A549 (cell line): ENCODE data around the gene KRTAP5-5. TPM values are rescaled to one million over a fixed set of nuclear protein-coding genes. Genes with fewer than 3 reads are reported as not detected.

ENCODE experiments used
- ATAC-seq, 2 experiments: fragments of 200-7000 bp in 1 of 2; fragments of >200 bp in 1 of 2; cut with Nextera tagmentation in 1 of 2; cut with Tn5 transposase in 1 of 2; 3 replicates each; pipeline versions ENCODE4 v1.8.0 to v1.9.1; 2018 to 2020; ENCODE audit warnings: mild to moderate bottlenecking in 1 of 2, moderate library complexity in 1 of 2
- CTCF ChIA-PET: fragments of 300-600 bp; sonication (Branson Sonifier 250); formaldehyde crosslinking; extraction: SDS; loops from one replicate; lab custom pipeline; 2021; ENCODE audit warnings: antibody characterized with exemption, inconsistent platforms; lab: Yijun Ruan, JAX
- POLR2A ChIA-PET: fragments of 350-600 bp; formaldehyde crosslinking; extraction: SDS; loops from one replicate; lab custom pipeline; 2021; ENCODE audit warnings: antibody characterized with exemption, inconsistent platforms; lab: Yijun Ruan, JAX
- DNase-seq, 2 experiments: peaks; one replicate each; pipeline versions ENCODE4 v3.0.0 to v3.0.0-alpha.2; 2011 to 2016; ENCODE audit warnings: low read depth in 1 of 2, low spot score in 1 of 2
- FAIRE-seq: peaks from 2 replicates; lab custom pipeline; 2011; peaks lifted over from hg19 to GRCh38; lab: Jason Lieb, UNC
- H3K27ac ChIP-seq, 2 experiments: fragments of >200 bp; sonication (Bioruptor Twin); formaldehyde crosslinking; 3 replicates each; pipeline ENCODE4 v1.5.1; 2016 to 2017
- H3K4me1 ChIP-seq: fragments of >200 bp; sonication (Bioruptor Twin); formaldehyde crosslinking; 3 replicates; pipeline ENCODE4 v1.6.1; 2016
- H3K4me2 ChIP-seq: fragments of >200 bp; sonication (Bioruptor Twin); formaldehyde crosslinking; 3 replicates; pipeline ENCODE4 v1.6.1; 2016
- H3K4me3 ChIP-seq: fragments of >200 bp; sonication (Bioruptor Twin); formaldehyde crosslinking; 3 replicates; pipeline ENCODE4 v1.5.1; 2016
- H3K9me3 ChIP-seq: fragments of >200 bp; sonication (Bioruptor Twin); formaldehyde crosslinking; 3 replicates; pipeline ENCODE4 v1.6.1; 2016
- CHD2 ChIP-seq: fragments of 150-350 bp; IDR thresholded peaks from 2 replicates; pipeline ENCODE4 v1.6.1; 2014; ENCODE audit warnings: low read length; ENCODE audit not compliant: partially characterized antibody
- EHF ChIP-seq: fragments of 250-450 bp; sonication (Bioruptor Pico); IDR thresholded peaks from 2 replicates; pipeline ENCODE4 v1.5.0; 2020; ENCODE audit warnings: mild to moderate bottlenecking
- EHMT2 ChIP-seq: fragments of 200-600 bp; sonication (generic); IDR thresholded peaks from 2 replicates; pipeline ENCODE4 v1.6.1; 2016; ENCODE audit warnings: antibody characterized with exemption, low read depth, mild to moderate bottlenecking, moderate library complexity
- ESRRA ChIP-seq: fragments of 150-350 bp; IDR thresholded peaks from 2 replicates; pipeline ENCODE4 v1.6.1; 2014; ENCODE audit warnings: mild to moderate bottlenecking, low read length, borderline replicate concordance
- FOXS1 ChIP-seq: fragments of 250-450 bp; sonication (Bioruptor Pico); IDR thresholded peaks from 2 replicates; pipeline ENCODE4 v1.5.0; 2020; ENCODE audit warnings: mild to moderate bottlenecking, moderate library complexity
- GATA3 ChIP-seq: IDR thresholded peaks from 2 replicates; pipeline ENCODE4 v1.6.1; 2012; ENCODE audit warnings: borderline replicate concordance
- HOXB13 ChIP-seq: fragments of 250-450 bp; sonication (Bioruptor Pico); IDR thresholded peaks from 2 replicates; pipeline ENCODE4 v1.5.0; 2020; ENCODE audit warnings: low read depth, mild to moderate bottlenecking, moderate library complexity
- JUN ChIP-seq, 2 experiments: fragments of >200 bp; sonication (Bioruptor Twin); formaldehyde crosslinking; IDR thresholded peaks; 2 replicates in 1 of 2; 3 replicates in 1 of 2; pipeline ENCODE4 v1.6.1; 2016 to 2017
- MAZ ChIP-seq: fragments of 150-350 bp; IDR thresholded peaks from 2 replicates; pipeline ENCODE4 v1.6.1; 2014; ENCODE audit warnings: antibody characterized with exemption, low read depth, low read length, borderline replicate concordance
- NFE2L2 ChIP-seq: fragments of 150-350 bp; conservative IDR thresholded peaks from 2 replicates; pipeline ENCODE4 v1.6.1; 2014; ENCODE audit warnings: low read length
- POLR2A ChIP-seq: IDR thresholded peaks from 2 replicates; pipeline ENCODE4 v1.6.1; 2012; ENCODE audit warnings: mild to moderate bottlenecking, low read length
- POLR2AphosphoS2 ChIP-seq: conservative IDR thresholded peaks from 2 replicates; pipeline ENCODE4 v1.6.1; 2012; ENCODE audit warnings: low read length, improper control_type of control experiment, inconsistent platforms
- RCOR1 ChIP-seq: fragments of 150-350 bp; IDR thresholded peaks from 2 replicates; pipeline ENCODE4 v1.6.1; 2014; ENCODE audit warnings: antibody characterized with exemption, low read length, low read depth
- RFX5 ChIP-seq: fragments of 450-650 bp; IDR thresholded peaks from 2 replicates; pipeline ENCODE4 v1.7.1; 2014; ENCODE audit warnings: antibody characterized with exemption, mild to moderate bottlenecking, moderate library complexity
- RNF2 ChIP-seq: fragments of 200-600 bp; sonication (generic); IDR thresholded peaks from 2 replicates; pipeline ENCODE4 v1.6.1; 2016; ENCODE audit warnings: low read depth, mild to moderate bottlenecking, antibody characterized with exemption, moderate library complexity, borderline replicate concordance
- ZC3H11A ChIP-seq: fragments of 450-650 bp; IDR thresholded peaks from 2 replicates; pipeline ENCODE4 v1.6.1; 2014; ENCODE audit warnings: antibody characterized with exemption, mild to moderate bottlenecking
- ZFP36 ChIP-seq: fragments of 450-650 bp; IDR thresholded peaks from 2 replicates; pipeline ENCODE4 v1.6.1; 2014; ENCODE audit warnings: borderline replicate concordance; ENCODE audit not compliant: partially characterized antibody
- ZNF302 ChIP-seq: fragments of 250-450 bp; sonication (Bioruptor Pico); IDR thresholded peaks from 2 replicates; pipeline ENCODE4 v1.9.0; 2021; ENCODE audit warnings: inconsistent platforms, mild to moderate bottlenecking, moderate library complexity
- WGBS: methylation state at CpG from one replicate; pipeline ENCODE4 v1.1.6; 2017; ENCODE audit errors: missing lambda C conversion rate; 5-methylcytosine and 5-hydroxymethylcytosine counted together
- polyA plus RNA-seq, 4 experiments: library from polyadenylated mRNA; depleted of rRNA in 3 of 4; stranded (reverse); fragments of >200 nt; fragmentation: RNase III in 1 of 4; extraction: RNeasy Plus Mini Kit Qiagen cat#74134 plus additional on column Dnase treatment in 1 of 4; gene quantifications; 2 replicates in 3 of 4; 3 replicates in 1 of 4; pipeline ENCODE4 v1.2.3, GENCODE V29; 2011 to 2017
- TF ChIP-seq, protein P1 (sequence below): fragments of 250-450 bp; sonication (Bioruptor Pico); IDR thresholded peaks from 2 replicates; pipeline ENCODE4 v1.5.0; 2020; ENCODE audit warnings: low read depth, mild to moderate bottlenecking, moderate library complexity
- TF ChIP-seq, protein P2 (sequence below): fragments of 450-650 bp; IDR thresholded peaks from 2 replicates; pipeline ENCODE4 v1.6.1; 2014; ENCODE audit warnings: antibody characterized with exemption

Gene KRTAP5-5
- polyA plus RNA-seq, 2 of the 4 experiments (the other 2 are of a cell fraction), result not detected

DNA sequence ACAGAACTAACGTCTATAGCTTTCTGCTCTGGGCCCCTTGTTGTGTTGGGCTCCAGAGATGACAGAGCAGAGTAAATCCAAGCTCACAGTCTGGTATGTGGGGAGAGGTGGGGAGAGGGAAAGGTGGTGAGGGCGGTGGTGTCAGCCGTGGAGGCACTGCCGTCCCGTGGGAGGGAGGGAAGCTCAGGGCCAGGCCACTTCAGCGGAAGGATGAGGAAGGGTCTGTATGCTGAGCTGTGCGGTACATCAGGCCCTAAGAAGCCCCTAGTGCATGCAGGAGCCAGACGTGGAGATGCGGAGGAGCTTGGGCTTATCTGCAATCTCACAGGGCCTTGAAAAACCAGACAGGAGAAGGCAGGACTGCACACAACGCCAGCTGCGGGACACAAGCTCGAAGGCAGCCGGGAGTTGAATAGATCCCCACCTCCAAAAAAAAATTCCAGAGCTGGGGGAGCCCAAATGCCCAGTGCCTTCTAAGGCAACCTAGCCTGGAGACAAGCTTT lies 1.5 kb downstream of the KRTAP5-5 start:
- POLR2A ChIA-PET, result no interaction called here
- no peak for FAIRE-seq
- ATAC-seq, result no peak

DNA sequence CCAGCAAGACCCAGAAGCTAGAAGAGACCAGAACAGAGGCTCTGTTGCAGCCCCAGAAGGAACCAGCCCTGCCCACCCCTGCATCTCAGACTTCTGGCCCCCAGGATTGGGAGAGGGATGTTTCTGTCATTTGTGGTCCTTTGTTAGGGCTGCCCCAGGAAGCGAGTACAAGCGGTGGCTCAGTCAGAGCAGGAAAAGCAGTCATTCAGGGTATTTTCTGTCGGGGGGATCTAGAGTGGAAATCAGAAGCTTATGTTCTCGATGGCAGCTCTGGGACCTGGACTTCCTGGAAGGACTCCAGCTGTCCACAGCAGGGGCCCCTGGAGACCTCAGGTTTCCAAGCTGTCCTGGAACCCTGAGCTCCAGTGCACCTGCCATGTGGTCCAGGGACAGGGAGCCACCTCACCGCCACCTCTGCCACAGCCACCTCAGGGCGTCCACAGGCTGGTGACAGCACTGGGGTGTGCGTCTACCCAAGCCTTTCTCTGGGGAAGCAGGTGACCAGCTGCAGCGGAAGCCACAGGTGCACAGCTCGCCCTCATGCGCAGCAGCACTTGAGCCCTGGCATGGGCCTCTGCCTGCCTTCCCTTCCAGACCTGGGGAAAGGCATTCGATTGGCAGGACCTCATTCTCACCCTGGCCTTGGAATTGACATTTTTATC lies 2.6 kb downstream of the KRTAP5-5 start:
- Histone ChIP-seq H3K4me3 (no peak overlapping the region), H3K9me3 (no peaks in the 10 kb centered on the region), H3K27ac (no peak overlapping the region)
- no peak for FAIRE-seq
- POLR2A ChIA-PET, result no interaction called here
- CTCF ChIA-PET, result interaction anchor here (0.6 to 6.9 kb wide), 13 partner anchors 8 to 524 kb away, joined by 3 to 47 read pairs (median 6); partner anchors contain the start of gene KRTAP5-2
- no peak for DNase-seq
- 40% methylated on average over 7 of the region's 11 CpGs for WGBS
- ATAC-seq, result no peak
- no peak for TF ChIP-seq NFE2L2
- TF ChIP-seq MAZ, result no peak
- no peak for TF ChIP-seq ESRRA
- no peak for TF ChIP-seq EHMT2
- no peak for TF ChIP-seq ZFP36
- TF ChIP-seq RCOR1, result no peak
- no peak for TF ChIP-seq EHF (CRISPR knock-in tag)
- no peak for TF ChIP-seq JUN (IDR thresholded peaks at IDR 0.05)
- TF ChIP-seq ZC3H11A, result no peak
- no peak for TF ChIP-seq GATA3
- TF ChIP-seq RNF2, result no peak
- TF ChIP-seq HOXB13, result no peak
- TF ChIP-seq ZNF302 (CRISPR knock-in tag), result no peak
- TF ChIP-seq CHD2, result no peak
- TF ChIP-seq, protein P1, sequence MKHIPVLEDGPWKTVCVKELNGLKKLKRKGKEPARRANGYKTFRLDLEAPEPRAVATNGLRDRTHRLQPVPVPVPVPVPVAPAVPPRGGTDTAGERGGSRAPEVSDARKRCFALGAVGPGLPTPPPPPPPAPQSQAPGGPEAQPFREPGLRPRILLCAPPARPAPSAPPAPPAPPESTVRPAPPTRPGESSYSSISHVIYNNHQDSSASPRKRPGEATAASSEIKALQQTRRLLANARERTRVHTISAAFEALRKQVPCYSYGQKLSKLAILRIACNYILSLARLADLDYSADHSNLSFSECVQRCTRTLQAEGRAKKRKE (CRISPR knock-in tag), result no peak
- TF ChIP-seq RFX5, result no peak
- no peak for TF ChIP-seq POLR2AphosphoS2
- TF ChIP-seq FOXS1 (CRISPR knock-in tag), result no peak
- TF ChIP-seq, protein P2, sequence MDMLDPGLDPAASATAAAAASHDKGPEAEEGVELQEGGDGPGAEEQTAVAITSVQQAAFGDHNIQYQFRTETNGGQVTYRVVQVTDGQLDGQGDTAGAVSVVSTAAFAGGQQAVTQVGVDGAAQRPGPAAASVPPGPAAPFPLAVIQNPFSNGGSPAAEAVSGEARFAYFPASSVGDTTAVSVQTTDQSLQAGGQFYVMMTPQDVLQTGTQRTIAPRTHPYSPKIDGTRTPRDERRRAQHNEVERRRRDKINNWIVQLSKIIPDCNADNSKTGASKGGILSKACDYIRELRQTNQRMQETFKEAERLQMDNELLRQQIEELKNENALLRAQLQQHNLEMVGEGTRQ, result no peak
- TF ChIP-seq, all 56 proteins: peak for 0
- no peak overlapping the region for H3K4me2 ChIP-seq
- H3K4me1 ChIP-seq, result no peaks in the 10 kb centered on the region

More for the DNA sequence above, 1.5 kb downstream of the KRTAP5-5 start:
- Histone ChIP-seq H3K4me1 (no peaks in the 10 kb centered on the region), H3K4me3 (no peak overlapping the region), H3K27ac (no peak overlapping the region), H3K4me2 (no peak overlapping the region), H3K9me3 (no peaks in the 10 kb centered on the region)
- WGBS, result 47% methylated on average over 13 of the region's 13 CpGs
- no peak for DNase-seq
- CTCF ChIA-PET, result interaction anchor here (1.1 to 6.9 kb wide), 10 partner anchors 9 to 251 kb away, joined by 3 to 47 read pairs (median 7); partner anchors contain the start of genes DUSP8 and KRTAP5-2
- TF ChIP-seq, protein P1 (CRISPR knock-in tag), result no peak

DNA sequence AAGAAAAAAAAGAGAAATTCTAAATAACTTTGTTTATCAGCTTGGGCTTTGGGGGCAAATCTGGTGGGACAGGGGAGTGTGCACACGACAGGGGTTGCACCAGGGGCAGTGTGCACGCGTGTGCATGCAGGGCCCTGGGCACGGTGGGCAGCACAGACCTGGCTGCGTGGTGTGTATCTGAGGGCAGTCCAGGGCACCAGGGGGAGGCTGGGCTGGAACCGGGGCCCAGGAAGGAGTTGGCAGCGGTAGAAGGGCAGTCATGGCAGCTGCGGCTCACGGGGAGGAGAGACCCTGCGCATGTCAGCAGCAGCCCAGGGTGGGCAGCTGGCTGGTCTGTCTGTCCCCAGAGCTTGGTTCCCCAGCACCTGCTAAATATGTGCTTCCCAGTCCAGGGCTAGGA lies 4.3 kb downstream of the KRTAP5-5 start:
- WGBS, result 29% methylated on average over 10 of the region's 10 CpGs
- ATAC-seq (no peak), FAIRE-seq (no peak), DNase-seq (no peak)
- Histone ChIP-seq H3K4me2 (no peak overlapping the region), H3K27ac (no peak overlapping the region), H3K4me3 (no peak overlapping the region), H3K4me1 (no peaks in the 10 kb centered on the region), H3K9me3 (no peaks in the 10 kb centered on the region)
- POLR2A ChIA-PET, result no interaction called here
- CTCF ChIA-PET, result interaction anchor here (1.0 to 5.9 kb wide), 11 partner anchors 9 to 523 kb away, joined by 3 to 36 read pairs (median 5); no protein-coding TSS in a partner anchor
- TF ChIP-seq POLR2A (no peak), RFX5 (no peak)
